GM12864 (cell line): ENCODE results near the gene FBXL7.

Source experiments
- DNase-seq: peaks from one replicate; pipeline ENCODE4 v3.0.0-alpha.2; 2011; ENCODE audit warnings: low read depth
- H3K4me3 ChIP-seq: 2 replicates; pipeline ENCODE4 v1.5.1; 2011; ENCODE audit warnings: mild to moderate bottlenecking, low read depth, low read length, control low read depth
- TF ChIP-seq, protein P1 (sequence below): IDR thresholded peaks from 2 replicates; pipeline ENCODE4 v1.5.1; 2011; ENCODE audit warnings: low read depth, mild to moderate bottlenecking, moderate library complexity, low read length, control low read depth, inconsistent platforms; ENCODE audit errors: missing control alignments

The FBXL7 gene

GRCh38 chr5:15499528-15500324 is at the start of gene FBXL7:
Gene FBXL7 (plus strand): TSS chr5:15500180.
- H3K4me3 ChIP-seq, result no peak within 1 kb of the TSS
- DNase-seq, result no peak
- TF ChIP-seq, protein P1, sequence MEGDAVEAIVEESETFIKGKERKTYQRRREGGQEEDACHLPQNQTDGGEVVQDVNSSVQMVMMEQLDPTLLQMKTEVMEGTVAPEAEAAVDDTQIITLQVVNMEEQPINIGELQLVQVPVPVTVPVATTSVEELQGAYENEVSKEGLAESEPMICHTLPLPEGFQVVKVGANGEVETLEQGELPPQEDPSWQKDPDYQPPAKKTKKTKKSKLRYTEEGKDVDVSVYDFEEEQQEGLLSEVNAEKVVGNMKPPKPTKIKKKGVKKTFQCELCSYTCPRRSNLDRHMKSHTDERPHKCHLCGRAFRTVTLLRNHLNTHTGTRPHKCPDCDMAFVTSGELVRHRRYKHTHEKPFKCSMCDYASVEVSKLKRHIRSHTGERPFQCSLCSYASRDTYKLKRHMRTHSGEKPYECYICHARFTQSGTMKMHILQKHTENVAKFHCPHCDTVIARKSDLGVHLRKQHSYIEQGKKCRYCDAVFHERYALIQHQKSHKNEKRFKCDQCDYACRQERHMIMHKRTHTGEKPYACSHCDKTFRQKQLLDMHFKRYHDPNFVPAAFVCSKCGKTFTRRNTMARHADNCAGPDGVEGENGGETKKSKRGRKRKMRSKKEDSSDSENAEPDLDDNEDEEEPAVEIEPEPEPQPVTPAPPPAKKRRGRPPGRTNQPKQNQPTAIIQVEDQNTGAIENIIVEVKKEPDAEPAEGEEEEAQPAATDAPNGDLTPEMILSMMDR, result no peak

DNA sequence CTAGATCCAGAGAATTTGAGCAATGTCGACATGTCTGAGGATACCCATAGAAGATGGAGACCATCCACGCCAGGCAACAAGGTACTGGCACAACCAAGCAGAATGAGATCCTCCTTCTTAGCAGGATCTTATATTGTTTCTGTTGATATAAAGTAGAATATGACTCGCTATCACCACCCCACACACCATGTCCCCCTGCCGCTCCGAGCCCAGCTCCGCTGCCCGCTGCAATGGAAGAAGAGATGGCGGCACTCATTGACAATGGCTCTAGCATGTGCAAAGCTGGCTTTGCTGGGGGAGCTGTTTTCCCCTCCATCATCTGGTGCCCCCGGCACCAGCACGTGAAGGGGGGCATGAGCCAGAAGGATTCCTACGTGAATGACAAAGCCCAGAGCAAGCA is 49.5 kb upstream of the FBXL7 start:
- no peak overlapping the region for H3K4me3 ChIP-seq
- no peak for DNase-seq
- TF ChIP-seq, protein P1, result no peak

GRCh38 chr5:15450949-15451348 is 49.0 kb upstream of the FBXL7 start:
- H3K4me3 ChIP-seq, result no peak overlapping the region
- DNase-seq, result no peak
- TF ChIP-seq, protein P1, result no peak

DNA sequence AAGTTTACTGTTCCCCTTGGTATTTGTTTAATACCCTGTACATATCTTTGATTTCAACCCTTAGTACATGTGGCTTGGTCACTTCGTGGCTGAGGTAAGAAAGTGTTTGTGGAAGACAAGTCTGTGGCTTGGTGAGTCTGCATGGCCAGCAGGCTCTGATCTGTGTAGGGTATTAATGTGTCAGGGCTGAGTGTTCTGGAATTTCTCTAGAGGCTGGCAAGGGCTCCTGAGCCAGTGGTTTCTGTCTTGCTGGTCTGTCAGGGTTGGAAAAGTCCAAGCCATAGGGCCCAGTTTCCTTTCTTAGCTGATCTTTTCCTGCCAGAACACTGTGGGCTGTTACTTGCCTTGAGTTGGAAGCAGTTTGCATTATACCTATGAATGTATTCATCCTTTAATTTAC is 48.0 kb upstream of the FBXL7 start:
- H3K4me3 ChIP-seq, result no peak overlapping the region
- DNase-seq, result no peak
- TF ChIP-seq, protein P1, result no peak

DNA sequence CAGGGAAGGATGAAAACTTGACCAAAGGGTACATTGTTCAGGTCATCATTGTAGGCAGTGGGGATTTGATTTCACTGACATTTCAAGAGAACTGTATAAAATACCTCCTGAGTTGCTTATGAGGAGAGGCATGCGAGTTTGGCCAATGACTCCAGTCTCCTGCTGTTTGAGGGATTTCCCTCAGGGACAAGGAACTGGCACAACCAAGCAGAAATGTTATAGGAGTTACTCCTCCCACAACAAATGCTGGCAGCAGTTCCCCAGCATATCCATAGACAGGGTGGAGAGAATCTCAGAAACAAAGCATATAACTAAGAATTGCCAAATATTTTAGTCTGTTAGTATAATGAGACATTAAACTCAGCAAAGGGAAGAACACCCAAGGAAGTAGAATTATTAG is 47.2 kb upstream of the FBXL7 start:
- H3K4me3 ChIP-seq, result no peak overlapping the region
- TF ChIP-seq, protein P1, result no peak
- no peak for DNase-seq

- TF ChIP-seq, protein P1, result no peak
- no peak overlapping the region for H3K4me3 ChIP-seq
- no peak for DNase-seq
Measured at GRCh38 chr5:15459200-15459599, 40.8 kb upstream of the FBXL7 start.
